ENCODE measurements around the gene TTC31. TPM values are rescaled to one million over a fixed set of nuclear protein-coding genes. Genes with fewer than 3 reads are reported as not detected.

Gene TTC31
- total RNA-seq, 2 experiments from 2014 or later, result 20.6 to 26.1 TPM

GRCh38 chr2:74531666-74532065 is 48.8 kb downstream of the TTC31 start:
- no peak for DNase-seq
- ChIA-PET POLR2A (interaction anchor here (0.6 to 3.8 kb wide), 11 partner anchors 14 to 353 kb away, joined by 3 to 27 read pairs (median 3); partner anchors contain the start of genes C2orf81, CCDC142, MOB1A and PCGF1), CTCF (interaction anchor here (0.7 to 4.6 kb wide), 12 partner anchors 15 to 282 kb away, joined by 3 to 34 read pairs (median 4); partner anchors contain the start of genes CCDC142, INO80B, LBX2 and TTC31)
- H3K36me3 Mint-ChIP-seq (ENCODE audit: low read depth), result peaks cover 40% of the 10 kb centered on the region
- H3K36me3 ChIP-seq (ENCODE audit: insufficient read depth, low read length), result peaks cover 31% of the 10 kb centered on the region
- no peak overlapping the region for H3K4me3 ChIP-seq (ENCODE audit: low read length)
- H3K9me3 ChIP-seq (ENCODE audit: control insufficient read depth in 1 of 2, insufficient read depth in 1 of 2, low read length in 2 of 2), result peaks cover 0 to 3% of the 10 kb centered on the region in 2 experiments
- TF ChIP-seq CTCF (IDR thresholded peaks at IDR 0.05), result no peak
- no peak overlapping the region for H3K27ac ChIP-seq (ENCODE audit: low read depth in 1 of 2, low read length in 2 of 2)
- no peaks in the 10 kb centered on the region for H3K27me3 Mint-ChIP-seq
- peaks cover 36% of the 10 kb centered on the region for H3K4me1 Mint-ChIP-seq (ENCODE audit: low read depth)
- ATAC-seq (ENCODE audit: poor library complexity), result no peak
- no peaks in the 10 kb centered on the region for H3K9me3 Mint-ChIP-seq
- H3K27ac Mint-ChIP-seq, result peak overlapping the region; percentile 20
- no peaks in the 10 kb centered on the region for H3K27me3 ChIP-seq (ENCODE audit: control insufficient read depth in 1 of 2, insufficient read depth in 2 of 2, low read length in 2 of 2)
- H3K4me3 Mint-ChIP-seq, result peak overlapping the region; percentile 74
- H3K4me1 ChIP-seq (ENCODE audit: insufficient read depth, low read length), result peaks cover 32% of the 10 kb centered on the region
- intact Hi-C loops (cut with DNase I, micrococcal nuclease), result loop anchor here (1.0 to 10.0 kb wide), 6 partner anchors 48 to 707 kb away; partner anchors contain the start of genes TTC31 (in 2 of the 2) and STAMBP (in 1 of the 2)

GRCh38 chr2:74532222-74532621 is 49.3 kb downstream of the TTC31 start:
- peak in 3 of 14 experiments; percentile 67 to 73 (median 70) for DNase-seq
- no peaks in the 10 kb centered on the region for H3K27me3 Mint-ChIP-seq
- no peak overlapping the region for H3K4me3 ChIP-seq (ENCODE audit: low read length)
- TF ChIP-seq CTCF (IDR thresholded peaks at IDR 0.05), result peak; percentile 56
- H3K4me1 ChIP-seq (ENCODE audit: insufficient read depth, low read length), result peaks cover 30% of the 10 kb centered on the region
- no peak overlapping the region for H3K27ac ChIP-seq (ENCODE audit: low read depth in 1 of 2, low read length in 2 of 2)
- ChIA-PET CTCF (interaction anchor here (0.7 to 4.6 kb wide), 11 partner anchors 22 to 282 kb away, joined by 3 to 34 read pairs (median 4); partner anchors contain the start of genes CCDC142, INO80B, LBX2 and TTC31), POLR2A (interaction anchor here (0.6 to 3.8 kb wide), 10 partner anchors 15 to 354 kb away, joined by 3 to 27 read pairs (median 3); partner anchors contain the start of genes C2orf81, CCDC142, MOB1A and PCGF1)
- no peak for ATAC-seq (ENCODE audit: poor library complexity)
- H3K27ac Mint-ChIP-seq, result peak overlapping the region; percentile 20
- H3K9me3 ChIP-seq (ENCODE audit: control insufficient read depth in 1 of 2, insufficient read depth in 1 of 2, low read length in 2 of 2), result no peaks in the 10 kb centered on the region
- intact Hi-C loops (cut with DNase I, micrococcal nuclease), result loop anchor here (1.0 to 10.0 kb wide), 5 partner anchors 49 to 707 kb away; partner anchors contain the start of genes TTC31 (in 2 of the 2) and STAMBP (in 1 of the 2)
- H3K27me3 ChIP-seq (ENCODE audit: control insufficient read depth in 1 of 2, insufficient read depth in 2 of 2, low read length in 2 of 2), result no peaks in the 10 kb centered on the region
- H3K4me3 Mint-ChIP-seq, result peak overlapping the region; percentile 74
- peaks cover 36% of the 10 kb centered on the region for H3K4me1 Mint-ChIP-seq (ENCODE audit: low read depth)
- H3K36me3 ChIP-seq (ENCODE audit: insufficient read depth, low read length), result peaks cover 25% of the 10 kb centered on the region
- peaks cover 35% of the 10 kb centered on the region for H3K36me3 Mint-ChIP-seq (ENCODE audit: low read depth)
- H3K9me3 Mint-ChIP-seq, result no peaks in the 10 kb centered on the region

GRCh38 chr2:74533464-74533863 is 50.6 kb downstream of the TTC31 start:
- Histone ChIP-seq H3K9me3 (ENCODE audit: control insufficient read depth in 1 of 2, insufficient read depth in 1 of 2, low read length in 2 of 2) (no peaks in the 10 kb centered on the region), H3K27ac (ENCODE audit: low read depth in 1 of 2, low read length in 2 of 2) (no peak overlapping the region), H3K4me3 (ENCODE audit: low read length) (no peak overlapping the region), H3K4me1 (ENCODE audit: insufficient read depth, low read length) (peaks cover 25% of the 10 kb centered on the region), H3K27me3 (ENCODE audit: control insufficient read depth in 1 of 2, insufficient read depth in 2 of 2, low read length in 2 of 2) (peaks cover 0 to 4% of the 10 kb centered on the region in 2 experiments), H3K36me3 (ENCODE audit: insufficient read depth, low read length) (peaks cover 14% of the 10 kb centered on the region)
- Mint-ChIP-seq H3K27ac (no peak overlapping the region), H3K27me3 (peaks cover 11% of the 10 kb centered on the region), H3K4me3 (no peak overlapping the region), H3K36me3 (ENCODE audit: low read depth) (peaks cover 22% of the 10 kb centered on the region), H3K4me1 (ENCODE audit: low read depth) (peaks cover 27% of the 10 kb centered on the region), H3K9me3 (no peaks in the 10 kb centered on the region)
- DNase-seq (no peak), ATAC-seq (ENCODE audit: poor library complexity) (no peak)
- POLR2A ChIA-PET, result interaction anchor here (1.1 to 3.0 kb wide), 2 partner anchors 25 to 52 kb away, joined by 4 to 24 read pairs; partner anchors contain the start of genes CCDC142, PCGF1 and TTC31
- CTCF ChIA-PET, result no interaction called here
- no peak for TF ChIP-seq CTCF (IDR thresholded peaks at IDR 0.05)
- intact Hi-C loops (cut with DNase I, micrococcal nuclease), result loop anchor here (5.0 to 10.0 kb wide), 3 partner anchors 139 to 709 kb away; partner anchors contain the start of gene STAMBP (in 1 of the 2)
